ENCODE data around the gene FRZB.
"Not testable (repeated sequence)": the region's sequence is repeated elsewhere in the genome, so short reads cannot be mapped to it uniquely, and the experiment has no call there.

Gene FRZB

GRCh38 chr2:182890773-182891378, 24.4 kb upstream of the FRZB start:
- no peak for DNase-seq (ENCODE audit: low spot score)

GRCh38 chr2:182890305-182890704, 23.9 kb upstream of the FRZB start:
- no peak for DNase-seq (ENCODE audit: low spot score)

GRCh38 chr2:182887753-182888415, 21.4 kb upstream of the FRZB start:
- no peak for DNase-seq (ENCODE audit: low spot score)

- DNase-seq (ENCODE audit: low spot score): no peak
Observed at GRCh38 chr2:182887093-182887492, 20.7 kb upstream of the FRZB start.

- DNase-seq (ENCODE audit: low spot score): no peak
Observed at GRCh38 chr2:182885771-182886170, 19.3 kb upstream of the FRZB start.

- no peak for DNase-seq (ENCODE audit: low spot score)
Observed at GRCh38 chr2:182883451-182883850, 17.0 kb upstream of the FRZB start.

- not testable (repeated sequence) for DNase-seq (ENCODE audit: low spot score)
Observed at GRCh38 chr2:182880100-182880499, 13.7 kb upstream of the FRZB start.

- not testable (repeated sequence) for DNase-seq (ENCODE audit: low spot score)
Observed at GRCh38 chr2:182876653-182877052, 10.2 kb upstream of the FRZB start.

- peak; percentile 67 for DNase-seq (ENCODE audit: low spot score)
Observed at GRCh38 chr2:182870227-182870626, 3.8 kb upstream of the FRZB start.

- no peak for DNase-seq (ENCODE audit: low spot score)
Observed at GRCh38 chr2:182868054-182868796, 1.8 kb upstream of the FRZB start.

GRCh38 chr2:182867426-182868053, 1.1 kb upstream of the FRZB start:
- DNase-seq (ENCODE audit: low spot score): no peak

- DNase-seq (ENCODE audit: low spot score): no peak
Observed at GRCh38 chr2:182866095-182866460, 359 bp downstream of the FRZB start.

GRCh38 chr2:182864949-182865570, 1.4 kb downstream of the FRZB start:
- DNase-seq (ENCODE audit: low spot score): no peak

GRCh38 chr2:182863642-182864041, 2.8 kb downstream of the FRZB start:
- no peak for DNase-seq (ENCODE audit: low spot score)

- DNase-seq (ENCODE audit: low spot score): no peak
Observed at GRCh38 chr2:182862091-182862490, 4.3 kb downstream of the FRZB start.

GRCh38 chr2:182860858-182861257, 5.6 kb downstream of the FRZB start:
- no peak for DNase-seq (ENCODE audit: low spot score)

GRCh38 chr2:182858671-182859070, 7.8 kb downstream of the FRZB start:
- no peak for DNase-seq (ENCODE audit: low spot score)

- DNase-seq (ENCODE audit: low spot score): no peak
Observed at GRCh38 chr2:182855376-182855775, 11.1 kb downstream of the FRZB start.

- DNase-seq (ENCODE audit: low spot score): no peak
Observed at GRCh38 chr2:182854375-182855105, 11.9 kb downstream of the FRZB start.

- no peak for DNase-seq (ENCODE audit: low spot score)
Observed at GRCh38 chr2:182852801-182853200, 13.6 kb downstream of the FRZB start.

- no peak for DNase-seq (ENCODE audit: low spot score)
Observed at GRCh38 chr2:182852090-182852489, 14.3 kb downstream of the FRZB start.
